Effector CD4-positive, alpha-beta T cell (primary cell): ENCODE data around the gene DHX36.

ENCODE experiments used
- DNase-seq: peaks from one replicate; pipeline ENCODE4 v3.0.0-alpha.2; 2020
- total RNA-seq: gene quantifications from one replicate; lab custom pipeline; 2026; lab: John Stamatoyannopoulos, UW

The DHX36 gene, protein sequence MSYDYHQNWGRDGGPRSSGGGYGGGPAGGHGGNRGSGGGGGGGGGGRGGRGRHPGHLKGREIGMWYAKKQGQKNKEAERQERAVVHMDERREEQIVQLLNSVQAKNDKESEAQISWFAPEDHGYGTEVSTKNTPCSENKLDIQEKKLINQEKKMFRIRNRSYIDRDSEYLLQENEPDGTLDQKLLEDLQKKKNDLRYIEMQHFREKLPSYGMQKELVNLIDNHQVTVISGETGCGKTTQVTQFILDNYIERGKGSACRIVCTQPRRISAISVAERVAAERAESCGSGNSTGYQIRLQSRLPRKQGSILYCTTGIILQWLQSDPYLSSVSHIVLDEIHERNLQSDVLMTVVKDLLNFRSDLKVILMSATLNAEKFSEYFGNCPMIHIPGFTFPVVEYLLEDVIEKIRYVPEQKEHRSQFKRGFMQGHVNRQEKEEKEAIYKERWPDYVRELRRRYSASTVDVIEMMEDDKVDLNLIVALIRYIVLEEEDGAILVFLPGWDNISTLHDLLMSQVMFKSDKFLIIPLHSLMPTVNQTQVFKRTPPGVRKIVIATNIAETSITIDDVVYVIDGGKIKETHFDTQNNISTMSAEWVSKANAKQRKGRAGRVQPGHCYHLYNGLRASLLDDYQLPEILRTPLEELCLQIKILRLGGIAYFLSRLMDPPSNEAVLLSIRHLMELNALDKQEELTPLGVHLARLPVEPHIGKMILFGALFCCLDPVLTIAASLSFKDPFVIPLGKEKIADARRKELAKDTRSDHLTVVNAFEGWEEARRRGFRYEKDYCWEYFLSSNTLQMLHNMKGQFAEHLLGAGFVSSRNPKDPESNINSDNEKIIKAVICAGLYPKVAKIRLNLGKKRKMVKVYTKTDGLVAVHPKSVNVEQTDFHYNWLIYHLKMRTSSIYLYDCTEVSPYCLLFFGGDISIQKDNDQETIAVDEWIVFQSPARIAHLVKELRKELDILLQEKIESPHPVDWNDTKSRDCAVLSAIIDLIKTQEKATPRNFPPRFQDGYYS
- total RNA-seq: 143 reads per million, percentile 88 among the genes with 10 or more reads in this experiment

DNA sequence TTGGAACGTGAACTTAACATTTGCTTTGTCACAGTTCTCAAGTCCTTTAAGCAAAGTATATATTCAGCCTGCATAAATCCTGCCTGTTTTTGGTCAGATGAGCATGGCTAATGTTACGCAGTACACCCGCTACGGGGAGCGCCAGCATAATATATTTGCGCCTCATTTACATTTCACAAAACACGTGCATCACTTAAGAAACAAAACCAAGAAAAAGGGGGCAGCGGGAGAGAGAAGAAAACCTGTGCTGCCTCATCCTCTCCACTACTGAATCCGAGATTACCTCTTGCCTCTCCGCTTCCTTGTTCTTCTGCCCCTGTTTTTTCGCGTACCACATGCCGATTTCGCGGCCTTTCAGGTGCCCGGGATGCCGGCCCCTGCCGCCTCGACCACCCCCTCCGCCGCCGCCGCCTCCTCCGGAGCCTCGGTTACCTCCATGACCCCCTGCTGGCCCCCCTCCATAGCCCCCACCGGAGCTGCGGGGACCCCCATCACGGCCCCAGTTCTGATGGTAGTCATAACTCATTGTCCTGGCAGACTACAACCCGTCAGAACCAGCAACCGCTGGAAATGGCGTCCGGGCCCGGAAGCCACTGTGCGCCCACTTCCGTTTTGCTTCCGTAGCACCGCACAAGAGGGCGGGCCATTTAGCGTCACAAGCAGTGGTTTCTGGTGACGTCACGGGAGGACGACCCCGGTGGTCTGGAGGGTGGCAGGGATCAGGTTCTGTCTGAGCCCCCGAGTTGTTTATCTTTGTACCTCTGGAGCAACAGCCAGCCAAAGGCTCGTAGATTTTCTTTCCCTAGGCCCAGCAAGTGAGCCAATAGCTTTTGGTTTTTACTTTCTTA, at the start of gene DHX36:
Gene DHX36, minus strand, starts transcription at position 597 of the 848 bp plus-strand sequence. Its CDS starts 71 bp downstream, at position 526.
- DNase-seq: peak; percentile 83

DNA sequence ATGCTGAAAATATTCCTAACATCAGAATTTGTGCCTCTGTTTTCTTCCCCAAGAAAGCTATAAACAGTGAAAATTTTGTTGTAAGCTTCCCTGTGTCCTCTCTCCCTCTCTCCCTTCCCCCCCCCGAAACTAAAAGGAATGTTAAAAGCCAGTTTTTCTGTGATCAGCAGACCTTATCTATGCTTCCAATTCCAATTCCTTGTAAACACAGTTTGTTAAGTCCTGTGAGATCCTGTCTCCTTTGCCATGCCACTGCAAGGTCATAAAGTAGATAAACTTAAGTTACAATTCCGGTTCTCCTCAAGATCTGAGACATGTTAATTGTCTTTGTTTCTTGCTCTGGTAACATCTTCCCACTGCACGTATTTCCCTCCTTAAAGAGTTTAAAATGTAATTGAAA, 42.9 kb upstream of the DHX36 start:
- no peak for DNase-seq

DNA sequence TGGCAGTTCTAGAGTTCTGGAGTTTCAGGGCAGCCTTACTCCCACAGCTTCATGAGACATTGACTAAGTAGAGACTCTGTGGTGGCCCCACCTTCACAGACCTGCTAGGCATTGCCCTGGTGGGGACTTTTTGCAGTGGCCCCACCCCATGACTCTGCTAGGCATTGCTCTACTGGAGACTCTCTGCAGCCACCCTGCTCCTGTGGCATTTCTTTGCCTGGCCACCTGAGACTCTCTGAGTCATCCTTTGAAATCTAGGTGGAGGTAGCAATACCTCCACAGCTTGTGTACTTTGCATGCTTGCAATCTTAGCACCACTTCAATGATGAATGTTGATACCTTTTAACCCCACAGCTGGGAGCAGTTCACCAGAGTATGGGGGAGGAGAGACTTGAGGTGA, 40.6 kb upstream of the DHX36 start:
- no peak for DNase-seq

DNA sequence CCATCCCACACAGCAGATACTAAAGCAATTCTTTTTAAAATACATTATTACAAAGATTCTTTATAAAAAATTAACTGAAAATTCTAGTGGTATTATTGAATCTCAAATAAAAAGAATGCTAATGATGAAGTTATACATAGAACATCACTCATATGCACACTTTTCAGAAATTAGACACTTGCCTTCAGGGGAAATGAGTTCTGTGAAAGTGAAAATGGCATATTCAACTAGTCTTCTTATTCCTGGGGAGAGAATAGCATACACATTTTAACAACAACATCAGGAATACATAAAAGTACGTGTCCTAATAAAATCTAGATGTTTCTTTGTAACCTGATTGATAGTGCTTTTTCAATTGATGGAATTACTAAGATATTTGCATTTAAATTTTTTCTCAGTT, 36.8 kb upstream of the DHX36 start:
- DNase-seq: no peak

DNA sequence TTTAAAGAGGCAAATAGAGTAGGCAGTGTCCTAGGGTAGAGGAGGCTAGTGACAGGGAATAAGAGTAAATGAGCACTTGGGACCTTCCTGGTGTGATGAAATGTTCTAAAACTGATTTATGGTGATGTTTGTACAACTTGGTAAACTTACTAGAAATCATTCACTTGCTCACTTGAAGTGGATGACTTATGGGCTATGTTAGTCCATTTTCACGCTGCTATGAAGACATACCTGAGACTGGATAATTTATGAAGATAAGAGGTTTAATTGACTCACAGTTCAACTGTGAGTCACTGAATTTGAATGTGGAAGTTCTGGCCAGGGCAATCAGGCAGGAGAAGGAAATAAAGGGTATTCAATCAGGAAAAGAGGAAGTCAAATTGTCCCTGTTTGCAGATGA, 31.7 kb upstream of the DHX36 start:
- no peak for DNase-seq

DNA sequence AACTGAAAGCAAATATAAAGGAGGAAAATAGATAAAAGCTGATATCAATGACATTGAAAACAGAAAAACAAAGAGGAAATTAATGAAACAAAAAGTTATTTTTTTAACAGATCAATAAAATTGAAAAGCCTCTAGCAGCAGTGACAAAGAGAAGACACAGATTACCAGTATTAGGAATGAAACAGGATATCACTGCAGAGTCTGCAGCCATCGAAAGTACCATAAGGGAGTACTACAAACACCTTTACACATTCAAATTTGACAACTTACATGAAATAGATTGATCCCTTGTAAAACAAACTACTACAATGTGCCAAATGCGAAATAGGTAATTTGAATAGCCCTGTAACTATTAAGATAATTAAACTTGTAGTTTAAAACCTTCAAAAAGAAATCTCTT, 24.9 kb upstream of the DHX36 start:
- DNase-seq: no peak

DNA sequence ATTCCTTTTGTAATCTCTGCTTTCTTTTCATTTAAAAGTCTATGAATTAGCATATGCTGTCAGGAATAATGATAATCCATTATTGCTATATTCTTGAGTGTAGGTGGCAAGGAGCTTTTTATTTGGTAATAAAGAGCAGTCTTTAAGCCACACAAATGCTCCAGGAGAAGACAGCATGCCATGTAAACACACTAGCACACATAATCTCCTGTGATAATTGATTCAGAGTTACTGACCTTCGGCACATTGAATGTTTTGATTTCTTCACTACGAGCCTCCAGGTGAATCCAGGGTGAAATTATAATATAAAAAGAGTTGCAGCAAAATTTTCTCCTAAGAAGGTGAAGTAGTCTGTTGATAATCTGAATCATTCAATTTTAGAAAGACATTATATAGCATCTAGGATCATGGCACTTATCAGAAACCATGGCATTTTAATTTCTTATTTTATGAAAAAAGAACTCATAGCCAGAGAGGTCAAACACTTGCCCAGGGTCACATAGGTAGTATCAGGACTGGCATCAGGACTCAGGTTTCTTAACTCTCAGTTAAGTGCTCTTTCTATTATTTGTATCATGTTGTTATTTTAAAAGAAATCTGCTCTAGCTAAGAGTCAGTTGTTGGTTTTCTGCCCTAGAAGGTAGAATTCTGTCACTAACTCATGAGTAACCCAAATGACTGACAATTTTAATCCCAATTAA, 21.3 kb upstream of the DHX36 start:
- no peak for DNase-seq

DNA sequence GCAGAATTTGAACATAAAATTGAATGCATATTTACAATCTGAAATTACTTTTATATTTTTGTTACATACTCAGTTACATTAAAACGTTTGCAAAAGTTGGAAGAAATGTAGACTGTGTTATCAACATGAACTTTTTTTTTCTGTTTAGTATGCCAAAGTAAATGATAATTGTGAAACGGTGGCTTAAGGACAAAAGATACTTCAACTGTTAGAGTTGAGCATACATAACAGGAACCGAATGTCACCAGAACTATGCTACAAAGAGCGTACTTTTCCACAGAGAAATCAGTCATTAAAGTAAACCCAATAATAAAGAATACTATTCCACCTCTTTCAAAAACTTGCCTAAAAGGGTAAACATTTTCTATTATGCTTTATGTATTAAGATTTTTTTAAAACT, 14.3 kb upstream of the DHX36 start:
- no peak for DNase-seq

DNA sequence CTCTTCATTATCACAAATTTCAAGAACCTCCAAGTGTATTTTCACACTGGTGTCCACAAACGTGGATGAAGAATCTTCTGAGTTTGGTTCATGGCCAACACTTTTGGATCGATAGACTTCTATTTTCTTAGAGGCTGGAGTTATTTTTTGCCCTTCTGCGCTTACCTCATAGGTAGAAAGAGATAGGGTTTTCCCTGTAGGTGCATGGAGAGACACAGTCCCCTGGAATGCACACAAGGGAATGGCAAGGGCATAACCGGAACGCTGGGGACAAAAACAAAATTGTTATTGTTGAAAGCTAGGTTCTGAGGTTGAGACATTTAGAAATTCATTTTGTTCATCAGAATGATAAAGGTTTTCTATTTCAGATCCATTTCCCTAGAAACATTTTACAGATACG, 13.7 kb upstream of the DHX36 start:
- no peak for DNase-seq

DNA sequence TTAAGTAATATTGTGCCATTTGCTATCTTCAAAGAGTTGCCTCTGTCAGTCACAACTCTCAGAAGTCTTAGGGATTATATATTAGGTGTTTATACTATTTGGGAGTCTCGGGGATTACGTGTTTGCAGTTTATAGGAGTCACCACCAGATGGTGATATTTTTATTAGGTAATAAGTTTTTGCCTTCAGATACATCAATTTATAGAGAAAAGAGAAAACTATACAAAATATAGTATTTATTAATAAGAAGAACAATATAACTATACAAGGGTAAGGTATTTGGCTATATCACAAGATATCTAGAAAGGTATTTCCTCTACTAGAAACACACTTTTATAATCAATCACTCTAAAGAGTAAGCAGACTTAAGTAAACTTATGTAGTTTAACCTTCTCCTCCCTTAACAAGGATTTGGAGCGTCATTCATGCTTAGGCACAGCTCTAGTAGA, 10.7 kb upstream of the DHX36 start:
- DNase-seq: no peak

DNA sequence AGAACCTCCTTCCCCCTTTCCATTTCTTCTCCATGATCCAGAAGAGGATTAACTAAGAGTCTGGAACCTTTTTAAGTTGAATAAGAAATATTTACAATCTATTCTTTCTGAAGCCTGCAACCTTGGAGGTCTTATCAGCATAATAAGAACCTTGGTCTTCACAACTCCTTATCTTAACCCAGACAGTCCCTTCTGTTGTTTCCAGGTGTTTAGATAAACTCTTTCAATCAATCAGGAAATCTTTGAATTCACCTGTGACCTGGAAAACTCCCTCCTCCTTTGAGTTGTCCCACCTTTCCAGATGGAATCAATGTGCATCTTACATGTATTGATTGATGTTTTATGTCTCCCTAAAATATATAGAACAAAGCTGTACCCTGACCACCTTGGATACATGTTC, 3.6 kb upstream of the DHX36 start:
- no peak for DNase-seq

DNA sequence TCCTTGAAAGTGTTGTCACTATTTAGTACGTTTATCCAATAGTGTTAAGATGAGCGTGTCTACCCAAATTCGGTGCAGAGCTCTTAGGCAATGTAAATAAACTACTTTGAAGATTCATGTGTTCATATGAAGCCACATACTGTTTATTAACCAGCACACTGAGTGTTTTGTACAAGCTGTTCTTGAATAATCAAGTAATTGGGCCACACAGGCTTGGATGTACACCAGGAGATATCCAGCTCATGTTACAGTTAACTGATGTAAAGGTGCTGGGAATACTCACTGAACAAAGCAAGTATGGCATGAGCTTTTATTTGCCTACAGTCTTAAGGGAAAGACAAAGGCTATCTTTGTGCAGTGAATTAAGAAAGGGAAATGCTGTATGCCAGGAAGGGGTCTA, 632 bp upstream of the DHX36 start:
- DNase-seq: no peak

DNA sequence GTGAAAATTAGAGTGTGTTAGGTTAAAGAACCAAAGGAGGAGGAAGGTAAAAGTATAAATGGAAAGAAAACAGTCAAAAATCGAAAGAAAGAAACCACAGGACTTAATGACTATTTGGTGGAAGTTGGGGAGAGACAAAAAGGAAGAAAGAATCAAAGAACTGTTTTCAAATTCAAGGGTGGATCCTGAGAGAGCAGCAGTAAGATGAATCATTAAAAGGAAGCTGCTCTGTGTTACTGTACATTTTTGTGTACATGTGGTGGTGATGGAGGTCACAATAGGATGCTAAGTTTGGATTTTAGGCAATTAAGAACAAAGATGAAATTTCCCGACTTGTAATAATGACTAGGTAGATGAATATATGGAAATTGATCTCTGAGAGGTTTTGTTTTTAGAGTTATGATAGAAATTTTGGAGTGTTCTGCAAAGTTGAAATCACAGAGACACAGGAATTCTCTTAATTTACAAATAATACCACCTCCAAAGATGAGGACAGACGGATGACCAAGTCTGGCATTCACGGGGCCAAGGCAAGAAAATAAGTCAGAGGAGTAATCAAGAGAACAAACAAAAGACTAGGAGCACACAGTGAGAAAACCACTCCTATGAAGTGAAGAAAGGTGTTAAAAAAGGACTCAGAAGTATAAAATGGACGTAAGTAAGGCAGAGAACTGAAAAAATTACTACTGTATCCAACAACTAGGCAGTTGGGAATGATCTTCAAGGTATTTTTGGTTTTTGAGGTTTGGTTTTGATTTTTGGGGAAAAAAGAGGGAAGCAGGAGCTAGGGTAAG, 7.1 kb downstream of the DHX36 start:
- no peak for DNase-seq

DNA sequence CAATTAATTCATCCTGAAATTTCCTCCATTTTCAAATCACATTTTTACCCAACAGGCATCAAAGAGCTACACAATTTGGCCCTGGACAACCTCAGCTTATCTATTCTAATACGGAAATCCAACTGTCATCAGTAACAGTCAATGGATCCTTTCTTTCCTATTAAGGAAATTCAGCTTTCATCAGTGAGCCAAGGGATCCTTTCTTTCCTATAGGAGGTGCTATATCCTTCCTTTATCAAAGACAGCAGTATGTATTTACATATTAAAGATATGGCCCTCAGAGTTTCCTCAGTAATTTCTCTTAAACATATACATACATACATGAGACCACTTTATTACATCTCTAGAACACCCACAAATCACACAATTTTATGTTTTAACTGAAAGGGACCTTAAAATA, 10.1 kb downstream of the DHX36 start:
- DNase-seq: no peak

DNA sequence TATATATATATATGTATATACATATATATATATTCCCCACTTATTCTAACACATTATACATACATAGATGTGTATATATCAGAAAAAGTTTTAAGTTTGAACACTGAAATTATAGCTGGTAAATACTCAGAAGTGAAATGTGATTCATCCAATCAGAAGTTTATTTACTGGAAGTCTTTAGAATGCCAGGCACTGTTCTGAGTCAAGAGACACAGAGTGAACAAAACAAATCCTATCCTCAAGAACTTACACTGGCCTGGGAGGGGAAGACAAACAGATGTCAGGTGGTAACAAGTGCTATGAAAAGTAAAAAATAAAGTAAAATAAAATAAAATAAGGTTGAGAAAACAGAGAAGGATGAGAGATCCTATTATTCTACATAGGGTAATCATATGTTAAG, 13.4 kb downstream of the DHX36 start:
- DNase-seq: no peak

DNA sequence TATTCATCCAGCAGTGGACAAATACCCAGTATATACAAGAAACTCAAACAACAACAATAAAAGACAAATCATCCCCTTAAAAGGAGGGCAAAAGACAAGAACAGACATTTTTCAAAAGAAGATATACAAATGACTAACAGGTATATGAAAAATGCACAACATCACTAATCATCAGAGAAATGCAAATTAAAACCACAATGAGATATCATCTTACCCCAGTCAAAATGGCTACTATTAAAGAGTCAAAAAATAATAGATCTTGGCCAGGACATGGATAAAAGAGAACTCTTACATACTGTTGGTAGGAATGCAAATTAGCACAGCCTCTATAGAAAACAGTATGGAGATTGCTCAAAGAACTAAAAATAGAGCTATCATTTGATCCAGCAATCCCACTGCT, 16.9 kb downstream of the DHX36 start:
- DNase-seq: no peak

DNA sequence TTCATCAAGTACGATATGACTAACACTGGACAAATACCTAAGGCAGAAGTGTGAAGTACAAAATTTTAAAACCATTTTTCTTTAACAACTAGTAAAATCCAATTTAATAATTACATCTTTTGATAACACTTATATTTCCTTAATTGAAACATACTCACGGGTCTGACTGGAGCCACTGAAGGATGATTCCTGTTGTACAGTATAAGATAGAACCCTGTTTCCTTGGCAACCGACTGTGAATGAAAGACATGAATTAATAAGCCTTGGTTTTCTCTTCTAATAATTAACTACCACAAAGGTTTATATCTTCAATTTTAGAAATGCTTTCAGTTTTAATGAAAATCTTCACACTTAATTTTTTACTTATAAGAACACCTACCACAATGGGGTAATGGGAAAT, 19.4 kb downstream of the DHX36 start:
- no peak for DNase-seq

DNA sequence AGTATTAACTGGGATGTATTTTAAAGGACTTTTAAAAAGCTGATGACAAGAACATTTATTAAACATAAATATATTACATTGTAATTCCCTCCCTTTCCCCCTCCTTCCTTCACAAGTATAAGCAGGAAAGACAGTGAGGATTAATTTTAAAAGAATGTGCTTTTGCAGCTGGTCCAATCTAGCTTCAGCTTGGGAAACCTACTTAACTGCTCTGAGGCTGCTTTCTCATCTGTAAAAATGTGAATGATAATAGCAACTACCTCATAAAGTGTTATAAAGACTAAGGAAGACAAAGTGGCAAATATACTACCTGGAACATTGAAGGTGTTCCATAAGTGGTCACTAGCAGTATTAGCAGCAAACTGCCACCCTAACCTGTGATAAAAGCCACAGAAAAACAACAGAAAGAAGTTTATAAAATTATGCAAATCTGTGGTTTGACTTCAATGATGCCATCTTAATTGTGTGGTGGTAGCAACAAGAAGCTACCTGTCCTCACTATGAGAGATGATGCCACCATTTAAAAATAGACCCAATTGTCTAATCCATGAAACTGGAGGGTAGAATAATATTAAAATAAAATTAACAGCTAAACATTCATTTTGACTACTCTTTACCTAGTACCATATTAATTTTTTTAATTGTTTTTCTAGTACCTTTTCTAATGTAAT, 20.0 kb downstream of the DHX36 start:
- no peak for DNase-seq

DNA sequence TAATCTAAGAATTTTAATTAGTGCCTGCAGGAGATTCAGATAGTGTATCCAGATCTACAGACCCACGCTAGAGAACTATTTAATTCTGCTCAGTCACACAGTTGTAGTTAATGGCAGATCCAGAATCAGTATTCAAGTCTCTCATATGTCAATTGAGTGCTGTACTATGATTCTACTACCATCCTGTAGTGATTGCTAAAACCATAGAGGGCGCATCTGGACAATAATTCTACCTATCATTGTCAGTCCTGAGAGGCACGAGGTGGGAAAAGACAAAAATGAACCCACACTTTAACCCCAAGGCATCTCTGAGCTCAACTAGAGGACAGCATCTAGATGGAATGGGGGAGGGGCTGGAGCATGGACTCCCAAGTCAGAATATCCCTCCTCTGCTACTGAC, 22.7 kb downstream of the DHX36 start:
- DNase-seq: no peak

DNA sequence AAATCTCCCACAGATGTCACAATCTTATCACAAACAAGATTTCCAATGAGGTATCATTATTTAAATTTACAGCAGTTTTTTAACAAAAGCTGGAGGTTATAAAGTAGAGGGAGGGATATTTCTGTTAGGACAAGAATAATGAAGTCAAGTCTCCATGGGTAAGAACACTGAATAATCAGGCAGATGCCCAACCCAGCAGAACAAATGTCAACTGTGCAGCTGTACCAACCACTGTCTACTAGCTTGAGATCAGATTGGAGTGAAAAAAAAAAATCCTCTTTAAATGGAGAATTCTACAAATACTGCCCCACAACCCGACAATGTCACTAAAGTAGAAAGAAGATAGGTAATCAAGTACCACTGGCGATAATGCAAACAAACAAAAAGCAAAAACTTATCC, 30.3 kb downstream of the DHX36 start:
- no peak for DNase-seq

DNA sequence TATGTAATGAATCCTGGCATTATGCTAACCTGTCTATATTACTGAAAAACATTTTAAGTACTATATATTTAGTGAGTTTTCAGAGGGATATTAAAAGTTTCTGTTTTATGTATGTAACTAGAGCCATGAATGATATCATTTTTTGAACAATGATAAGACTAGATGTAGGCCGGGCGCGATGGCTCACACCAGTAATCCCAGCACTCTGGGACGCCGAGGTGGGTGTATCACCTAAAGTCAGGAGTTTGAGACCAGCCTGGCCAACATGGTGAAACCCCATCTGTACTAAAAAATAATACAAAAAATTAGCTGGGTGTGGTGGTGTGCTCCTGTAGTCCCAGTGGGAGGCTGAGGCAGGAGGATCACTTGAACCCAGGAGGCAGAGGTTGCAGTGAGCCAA, 34.1 kb downstream of the DHX36 start:
- DNase-seq: no peak
